OCI-LY7 (cell line): Measurements from ENCODE around the gene ARFGAP3. TPM values are rescaled to one million over a fixed set of nuclear protein-coding genes. Genes with fewer than 3 reads are reported as not detected.

Source experiments
- BruUV-seq: library from RNA; stranded (reverse); fragments of 400-500 nt; replicated peaks from 2 replicates; lab custom pipeline; 2021; lab: Mats Ljungman, UMichigan
- CTCF ChIA-PET: fragments of 300-600 bp; sonication (Branson Sonifier 250); formaldehyde crosslinking; loops from one replicate; lab custom pipeline; 2022; ENCODE audit warnings: antibody characterized with exemption; ENCODE audit not compliant: unreplicated experiment; lab: Charles Lee
- POLR2A ChIA-PET: fragments of 300-600 bp; sonication (Branson Sonifier 250); formaldehyde crosslinking; loops from one replicate; lab custom pipeline; 2022; ENCODE audit warnings: antibody characterized with exemption; lab: Charles Lee
- DNase-seq: peaks from one replicate; pipeline ENCODE4 v3.0.0-alpha.2; 2015; ENCODE audit warnings: low spot score
- H2AFZ ChIP-seq: fragments of 200-600 bp; sonication (generic), shearing (Covaris generic); 2 replicates; pipeline ENCODE4 v1.6.1; 2014; ENCODE audit warnings: mild to moderate bottlenecking, antibody characterized with exemption, low read length, moderate library complexity
- H3K27ac ChIP-seq: fragments of 200-600 bp; sonication (generic); 2 replicates; pipeline ENCODE4 v1.5.1; 2014; ENCODE audit warnings: mixed run types, low read depth, mild to moderate bottlenecking, moderate library complexity, low read length, inconsistent platforms; ENCODE audit not compliant: poor library complexity, severe bottlenecking
- H3K36me3 ChIP-seq: fragments of 200-600 bp; sonication (generic); 2 replicates; pipeline ENCODE4 v1.6.1; 2014; ENCODE audit warnings: mild to moderate bottlenecking, antibody characterized with exemption, low read length, moderate library complexity, mixed read lengths; ENCODE audit not compliant: insufficient read depth
- H3K4me1 ChIP-seq: fragments of 200-600 bp; sonication (generic); 2 replicates; pipeline ENCODE4 v1.5.1; 2014; ENCODE audit warnings: mild to moderate bottlenecking, low read length; ENCODE audit not compliant: insufficient read depth, poor library complexity, severe bottlenecking
- H3K4me2 ChIP-seq: fragments of 200-600 bp; sonication (generic); 2 replicates; pipeline ENCODE4 v1.6.1; 2014; ENCODE audit warnings: mild to moderate bottlenecking, low read length
- H3K4me3 ChIP-seq: fragments of 200-600 bp; sonication (generic); 2 replicates; pipeline ENCODE4 v1.5.1; 2014; ENCODE audit warnings: mild to moderate bottlenecking, low read depth, low read length; ENCODE audit not compliant: poor library complexity, severe bottlenecking
- H3K79me2 ChIP-seq: fragments of 200-600 bp; sonication (generic); 2 replicates; pipeline ENCODE4 v1.6.1; 2016; ENCODE audit warnings: low read depth, mild to moderate bottlenecking, low read length, moderate library complexity, mixed read lengths; ENCODE audit not compliant: insufficient read depth
- H3K9me2 ChIP-seq: fragments of 200-600 bp; sonication (generic); 2 replicates; pipeline ENCODE4 v1.6.1; 2016; ENCODE audit warnings: mild to moderate bottlenecking, low read length, mixed read lengths; ENCODE audit not compliant: insufficient read depth
- H3K9me3 ChIP-seq: fragments of 200-600 bp; sonication (generic); 2 replicates; pipeline ENCODE4 v1.6.1; 2014; ENCODE audit warnings: mild to moderate bottlenecking, mixed run types, low read length, mixed read lengths
- H4K20me1 ChIP-seq: fragments of 200-600 bp; sonication (generic); 2 replicates; pipeline ENCODE4 v1.6.1; 2014; ENCODE audit warnings: mild to moderate bottlenecking, antibody characterized with exemption, low read length, moderate library complexity, mixed read lengths; ENCODE audit not compliant: insufficient read depth
- EZH2phosphoT487 ChIP-seq: fragments of 200-600 bp; sonication (generic); IDR thresholded peaks from 2 replicates; pipeline ENCODE4 v1.6.1; 2018; ENCODE audit warnings: low read depth, borderline replicate concordance, mild to moderate bottlenecking, mixed run types, antibody characterized with exemption, low read length, moderate library complexity, mixed read lengths
- intact Hi-C: fragments of 100-400 bp; cut with micrococcal nuclease; formaldehyde crosslinking; loops from one replicate; pipeline ENCODE4 v1.10.0; 2022; ENCODE audit not compliant: unreplicated experiment
- total RNA-seq, 2 experiments: library from RNA; depleted of rRNA in 1 of 2; stranded (reverse); fragments of >200 nt in 1 of 2; shearing (Covaris generic) in 1 of 2; gene quantifications; 2 replicates each; pipeline ENCODE4 v1.2.3, GENCODE V29; 2014 to 2022
- TF ChIP-seq, protein P1 (sequence below): fragments of 200-600 bp; sonication (generic); conservative IDR thresholded peaks from 2 replicates; pipeline ENCODE4 v1.5.1; 2014; ENCODE audit warnings: mild to moderate bottlenecking, antibody characterized with exemption, low read length, moderate library complexity, mixed read lengths

ARFGAP3 gene
- total RNA-seq, 2 experiments from 2014 or later: 24.2 to 47.0 TPM

GRCh38 chr22:42837556-42837955 lies 19.5 kb downstream of the ARFGAP3 start:
- DNase-seq: no peak
- Histone ChIP-seq H3K4me3 (no peak overlapping the region), H3K9me2 (no peaks in the 10 kb centered on the region; the same call in 1 of the 2 replicates), H3K79me2 (no peaks in the 10 kb centered on the region), H2AFZ (no peak overlapping the region), H3K4me2 (no peak overlapping the region), H3K4me1 (no peaks in the 10 kb centered on the region), H3K9me3 (no peaks in the 10 kb centered on the region), H4K20me1 (no peaks in the 10 kb centered on the region), H3K36me3 (peaks cover 50% of the 10 kb centered on the region), H3K27ac (no peak overlapping the region)
- intact Hi-C loops: no loop called here
- CTCF ChIA-PET: no interaction called here
- BruUV-seq: no TSS peak
- no peak for TF ChIP-seq EZH2phosphoT487
- TF ChIP-seq, protein P1, sequence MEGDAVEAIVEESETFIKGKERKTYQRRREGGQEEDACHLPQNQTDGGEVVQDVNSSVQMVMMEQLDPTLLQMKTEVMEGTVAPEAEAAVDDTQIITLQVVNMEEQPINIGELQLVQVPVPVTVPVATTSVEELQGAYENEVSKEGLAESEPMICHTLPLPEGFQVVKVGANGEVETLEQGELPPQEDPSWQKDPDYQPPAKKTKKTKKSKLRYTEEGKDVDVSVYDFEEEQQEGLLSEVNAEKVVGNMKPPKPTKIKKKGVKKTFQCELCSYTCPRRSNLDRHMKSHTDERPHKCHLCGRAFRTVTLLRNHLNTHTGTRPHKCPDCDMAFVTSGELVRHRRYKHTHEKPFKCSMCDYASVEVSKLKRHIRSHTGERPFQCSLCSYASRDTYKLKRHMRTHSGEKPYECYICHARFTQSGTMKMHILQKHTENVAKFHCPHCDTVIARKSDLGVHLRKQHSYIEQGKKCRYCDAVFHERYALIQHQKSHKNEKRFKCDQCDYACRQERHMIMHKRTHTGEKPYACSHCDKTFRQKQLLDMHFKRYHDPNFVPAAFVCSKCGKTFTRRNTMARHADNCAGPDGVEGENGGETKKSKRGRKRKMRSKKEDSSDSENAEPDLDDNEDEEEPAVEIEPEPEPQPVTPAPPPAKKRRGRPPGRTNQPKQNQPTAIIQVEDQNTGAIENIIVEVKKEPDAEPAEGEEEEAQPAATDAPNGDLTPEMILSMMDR: no peak
- POLR2A ChIA-PET: no interaction called here

DNA sequence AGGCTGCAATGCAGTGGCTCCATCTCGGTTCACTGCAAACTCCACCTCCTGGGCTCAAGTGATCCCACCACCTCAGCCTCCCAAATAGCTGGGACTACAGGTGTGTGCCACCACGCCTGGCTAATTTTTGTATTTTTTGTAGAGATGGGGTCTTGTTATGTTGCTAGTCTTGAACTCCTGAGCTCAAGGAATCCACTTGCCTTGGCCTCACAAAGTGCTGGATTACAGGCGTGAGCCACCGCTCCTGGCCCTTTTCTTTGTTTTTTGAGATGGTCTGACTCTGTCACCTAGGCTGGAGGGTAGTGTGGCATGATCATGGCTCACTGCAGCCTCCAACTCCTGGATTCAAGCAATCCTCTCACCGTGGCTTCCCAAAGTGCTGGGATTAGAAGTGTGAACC lies 21.0 kb downstream of the ARFGAP3 start:
- no peaks in the 10 kb centered on the region for H3K9me3 ChIP-seq
- no TSS peak for BruUV-seq
- no peaks in the 10 kb centered on the region for H3K79me2 ChIP-seq
- DNase-seq: no peak
- no peak overlapping the region for H3K4me2 ChIP-seq
- H2AFZ ChIP-seq: no peak overlapping the region
- H3K27ac ChIP-seq: no peak overlapping the region
- H3K9me2 ChIP-seq: no peaks in the 10 kb centered on the region; the same call in 1 of the 2 replicates
- peaks cover 57% of the 10 kb centered on the region for H3K36me3 ChIP-seq
- POLR2A ChIA-PET: interaction anchor here (0.7 to 1.1 kb wide), 3 partner anchors 9 to 184 kb away, joined by 3 to 8 read pairs (median 5); no protein-coding TSS in a partner anchor
- CTCF ChIA-PET: no interaction called here
- no peak for TF ChIP-seq EZH2phosphoT487
- TF ChIP-seq, protein P1: no peak
- intact Hi-C loops: no loop called here
- no peaks in the 10 kb centered on the region for H4K20me1 ChIP-seq
- no peak overlapping the region for H3K4me3 ChIP-seq
- no peaks in the 10 kb centered on the region for H3K4me1 ChIP-seq

GRCh38 chr22:42834177-42834949 lies 22.7 kb downstream of the ARFGAP3 start:
- Histone ChIP-seq H3K9me3 (no peaks in the 10 kb centered on the region), H3K9me2 (no peaks in the 10 kb centered on the region; the same call in 1 of the 2 replicates), H2AFZ (no peak overlapping the region), H3K4me3 (no peak overlapping the region), H4K20me1 (no peaks in the 10 kb centered on the region), H3K4me2 (no peak overlapping the region), H3K27ac (no peak overlapping the region), H3K79me2 (no peaks in the 10 kb centered on the region), H3K36me3 (peaks cover 57% of the 10 kb centered on the region), H3K4me1 (no peaks in the 10 kb centered on the region)
- no TSS peak for BruUV-seq
- no peak for DNase-seq
- POLR2A ChIA-PET: no interaction called here
- intact Hi-C loops: no loop called here
- CTCF ChIA-PET: interaction anchor here (0.6 to 1.5 kb wide), 2 partner anchors 14 to 330 kb away, joined by 3 to 4 read pairs; no protein-coding TSS in a partner anchor
- no peak for TF ChIP-seq EZH2phosphoT487
- TF ChIP-seq, protein P1: no peak
